ENCODE data around the gene ERN2.

- TF ChIP-seq FOXK1 (CRISPR knock-in tag; IDR thresholded peaks at IDR 0.05) = no peak
- TF ChIP-seq CTCF (IDR thresholded peaks at IDR 0.05) = no peak
- TF ChIP-seq NFYB (CRISPR knock-in tag; conservative IDR thresholded peaks at IDR 0.05; ENCODE audit: low read depth) = no peak
- TF ChIP-seq ZNF425 (CRISPR knock-in tag; conservative IDR thresholded peaks at IDR 0.05) = no peak
- TF ChIP-seq ZNF416 (CRISPR knock-in tag; IDR thresholded peaks at IDR 0.05) = no peak
- TF ChIP-seq ZBTB21 (CRISPR knock-in tag; IDR thresholded peaks at IDR 0.05; ENCODE audit: borderline replicate concordance) = no peak
- no peak for TF ChIP-seq ZNF263 (CRISPR knock-in tag; IDR thresholded peaks at IDR 0.05; ENCODE audit: low read depth)
Measured at GRCh38 chr16:23701045-23701444, 12.0 kb downstream of the ERN2 start.

Data from WTC11 (cell line).